ENCODE measurements around the gene HMGN1.

HMGN1 gene

DNA sequence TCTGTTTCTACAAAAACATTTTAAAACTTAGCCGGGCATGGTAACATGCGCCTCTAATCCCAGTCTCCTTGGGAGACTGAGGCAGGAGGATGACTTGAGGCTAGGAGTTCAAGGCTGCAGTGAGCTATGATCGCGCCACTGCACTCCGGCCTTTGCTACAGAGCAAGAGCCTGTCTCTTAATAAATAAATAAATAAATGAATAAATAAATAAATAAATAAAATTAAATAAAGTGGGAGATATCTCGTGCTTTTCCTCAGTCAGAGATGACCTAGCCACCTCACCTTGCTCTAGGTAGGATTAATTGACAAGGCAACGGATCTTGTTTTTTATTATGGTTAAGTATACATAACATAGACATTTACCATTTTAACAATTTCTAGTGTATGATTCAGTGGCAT, 21.2 kb downstream of the HMGN1 start:
- DNase-seq, result no peak

- DNase-seq, result no peak
Observed at GRCh38 chr21:39326607-39327307, 22.1 kb downstream of the HMGN1 start.

DNA sequence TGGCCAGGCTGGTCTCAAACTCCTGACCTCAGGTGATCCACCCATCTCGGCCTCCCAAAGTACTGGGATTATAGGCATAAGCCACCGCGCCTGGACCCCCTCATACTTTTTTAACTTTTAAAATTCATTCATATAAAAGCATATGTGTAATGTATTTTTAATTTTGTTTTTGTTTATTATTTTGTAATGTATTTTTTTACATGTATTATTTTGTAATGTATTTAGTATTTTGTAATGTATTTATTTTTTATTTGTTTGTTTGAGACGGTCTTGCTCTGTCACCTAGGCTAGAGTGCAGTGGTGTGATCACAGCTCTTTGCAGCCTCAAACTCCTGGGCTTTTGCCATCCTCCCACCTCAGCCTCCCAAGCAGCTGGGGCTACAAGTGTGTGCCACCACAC, 23.4 kb downstream of the HMGN1 start:
- DNase-seq, result no peak

DNA sequence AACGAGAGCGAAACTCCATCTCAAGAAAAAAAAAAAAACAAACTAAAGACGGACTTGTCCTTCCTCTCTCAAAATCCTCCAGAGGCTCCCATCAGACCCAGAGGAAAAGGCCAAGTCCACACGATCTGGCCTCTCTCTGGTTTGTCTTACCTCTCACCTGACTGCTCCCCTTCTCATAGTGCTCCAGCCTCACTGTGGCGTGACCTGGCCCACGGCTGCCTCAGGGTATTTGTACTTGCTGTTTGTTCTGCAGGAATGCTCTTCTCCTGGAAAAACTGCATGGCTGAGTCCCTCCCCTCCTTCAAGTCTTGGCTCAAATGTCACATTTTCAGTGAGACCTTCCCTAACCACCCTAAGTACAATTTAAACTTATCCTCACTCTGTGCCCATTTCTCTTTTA, 27.5 kb downstream of the HMGN1 start:
- DNase-seq, result no peak

GRCh38 chr21:39319814-39320332, 29.0 kb downstream of the HMGN1 start:
- no peak for DNase-seq

DNA sequence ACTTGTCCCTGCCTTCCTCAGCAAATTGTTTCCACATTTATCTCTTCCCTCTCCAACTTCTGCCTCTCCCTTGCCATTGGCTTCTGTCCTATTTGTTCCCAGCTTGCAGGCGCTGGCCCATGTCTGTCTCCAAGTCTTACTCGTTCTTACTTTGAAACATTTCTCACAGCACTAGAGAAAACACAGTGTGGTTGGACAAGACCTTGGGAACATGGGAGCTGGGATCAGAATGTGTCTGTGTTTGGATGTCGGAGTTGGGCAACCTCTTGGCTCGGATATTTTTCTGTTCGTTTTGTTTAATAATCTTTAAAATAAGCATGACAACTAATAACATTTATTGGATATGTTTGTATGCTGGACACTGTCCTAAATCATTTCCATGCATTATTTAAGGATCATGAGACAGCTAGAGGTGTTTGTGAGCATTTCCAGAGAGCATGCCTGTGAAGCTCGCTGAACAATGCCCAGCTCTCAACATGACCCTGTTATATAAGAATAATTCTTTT, 29.6 kb downstream of the HMGN1 start:
- DNase-seq, result no peak

- DNase-seq, result no peak
Observed at GRCh38 chr21:39318091-39318959, 30.6 kb downstream of the HMGN1 start.

DNA sequence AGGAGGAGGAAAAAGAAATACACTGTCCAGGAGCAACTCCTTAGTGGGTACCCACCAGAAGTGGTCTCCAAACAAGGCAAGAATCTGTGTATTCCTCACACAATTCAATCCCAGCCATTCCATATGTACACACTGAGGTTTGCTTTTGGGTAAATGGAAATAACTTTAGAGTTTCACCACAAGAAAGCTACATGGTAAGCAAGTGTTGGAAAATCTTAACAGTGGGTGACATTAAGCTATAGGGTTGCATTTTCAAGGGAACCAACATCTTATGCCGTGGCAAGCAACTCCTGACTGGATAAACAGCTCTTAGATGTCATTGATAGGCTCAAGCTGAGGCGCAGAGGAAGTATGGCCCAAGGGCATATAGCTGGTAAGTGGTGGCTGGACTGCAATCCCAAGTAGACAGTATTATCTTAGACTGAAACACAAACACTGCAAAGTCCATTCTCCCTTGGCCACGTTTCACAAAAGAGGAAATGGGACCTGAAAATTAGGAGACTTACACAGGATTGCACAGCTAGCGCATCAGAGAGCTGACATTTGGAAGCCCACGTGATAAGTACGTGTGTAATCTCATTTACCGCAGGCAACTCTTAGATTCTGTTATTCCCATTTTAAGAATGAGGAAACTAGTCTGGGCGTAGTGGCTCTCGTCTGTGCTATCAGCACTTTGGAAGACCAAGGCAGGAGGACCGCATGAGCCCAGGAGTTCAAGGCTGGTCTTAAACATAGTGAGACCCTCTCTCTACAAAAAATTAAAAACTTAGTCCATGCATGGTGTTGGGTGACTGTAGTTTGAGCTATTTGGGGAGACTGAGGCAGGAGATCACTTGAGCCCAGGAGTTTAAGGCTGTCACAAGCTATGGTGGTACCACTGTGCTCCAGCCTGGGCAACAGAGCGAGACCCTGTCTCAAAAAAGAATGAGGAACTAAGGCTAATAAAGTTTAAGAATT, 31.5 kb downstream of the HMGN1 start:
- DNase-seq, result no peak

DNA sequence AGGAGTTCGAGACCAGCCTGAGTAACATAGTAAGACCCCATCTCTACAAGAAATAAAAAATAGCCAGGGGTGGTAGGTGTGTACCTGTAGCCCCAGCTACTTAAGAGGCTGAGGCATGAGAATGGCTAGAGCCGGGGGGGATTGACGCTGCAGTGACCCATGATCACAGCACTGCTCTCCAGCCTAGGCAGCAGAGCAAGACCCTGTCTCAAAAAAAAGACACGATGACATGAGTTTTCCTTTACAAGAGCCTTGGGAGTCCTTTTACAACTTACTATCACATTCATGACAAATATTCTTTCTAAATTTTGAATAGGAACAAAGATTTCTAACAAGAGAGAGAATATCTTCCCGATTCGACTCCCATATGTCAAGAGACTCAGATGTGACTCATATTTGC, 32.2 kb downstream of the HMGN1 start:
- DNase-seq, result no peak

GRCh38 chr21:39315603-39316445, 33.1 kb downstream of the HMGN1 start:
- DNase-seq, result no peak

GRCh38 chr21:39314143-39315027, 34.5 kb downstream of the HMGN1 start:
- peak; percentile 48 for DNase-seq

GRCh38 chr21:39313571-39314142, 35.2 kb downstream of the HMGN1 start, which contains the start of gene BRWD1:
Gene BRWD1, minus strand, starts transcription at chr21:39313632. Its CDS starts 141 bp downstream, at chr21:39313491.
- DNase-seq, result peak; percentile 78

DNA sequence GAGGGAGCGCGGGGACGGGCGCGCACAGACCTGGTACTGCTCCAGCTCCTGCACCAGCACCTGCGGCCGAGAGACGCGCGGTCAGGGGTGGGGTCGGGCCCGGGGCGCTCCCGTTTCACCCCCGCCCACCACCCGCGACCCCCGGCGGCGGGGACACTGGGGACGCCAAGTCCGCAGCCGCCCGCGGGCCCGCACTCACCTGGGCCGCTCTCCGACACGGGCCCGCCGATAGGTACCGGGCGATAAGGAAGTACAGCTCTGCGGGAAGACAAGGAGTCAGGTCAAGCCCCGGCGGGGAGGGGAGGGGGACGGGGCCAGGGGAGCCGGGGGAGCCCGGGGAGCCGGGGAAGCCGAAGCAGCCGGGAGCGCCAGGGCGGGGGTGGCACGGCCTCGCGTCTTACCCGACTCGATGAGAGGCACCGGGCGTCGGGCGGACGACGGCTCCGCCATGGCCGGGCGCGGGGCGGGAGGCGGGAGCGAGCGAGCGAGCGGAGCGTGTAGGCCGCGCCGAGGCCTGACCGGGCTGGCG, 35.8 kb downstream of the HMGN1 start:
- DNase-seq, result peak; percentile 38

- DNase-seq, result peak; percentile 95
Observed at GRCh38 chr21:39312112-39313041, 36.5 kb downstream of the HMGN1 start.

GRCh38 chr21:39311164-39311563, 37.7 kb downstream of the HMGN1 start:
- DNase-seq, result no peak

DNA sequence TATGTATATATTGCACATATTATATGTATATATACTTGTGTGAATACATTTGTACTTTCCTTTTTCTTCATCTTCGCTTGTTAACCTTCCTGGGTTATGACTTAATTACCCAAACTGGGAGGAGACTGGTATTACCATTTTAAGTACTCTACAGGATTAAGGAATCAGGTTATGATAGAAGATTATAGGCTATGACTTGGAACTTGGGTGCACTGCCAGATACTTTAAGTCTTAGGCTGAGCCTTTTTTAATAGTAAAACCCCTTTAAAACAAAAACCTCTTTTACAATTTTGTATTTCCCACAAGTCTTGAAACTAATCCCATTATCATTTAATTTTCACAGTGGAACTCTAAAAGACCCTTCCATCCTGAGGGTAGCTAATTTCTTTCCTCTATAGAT, 41.4 kb downstream of the HMGN1 start:
- no peak for DNase-seq

DNA sequence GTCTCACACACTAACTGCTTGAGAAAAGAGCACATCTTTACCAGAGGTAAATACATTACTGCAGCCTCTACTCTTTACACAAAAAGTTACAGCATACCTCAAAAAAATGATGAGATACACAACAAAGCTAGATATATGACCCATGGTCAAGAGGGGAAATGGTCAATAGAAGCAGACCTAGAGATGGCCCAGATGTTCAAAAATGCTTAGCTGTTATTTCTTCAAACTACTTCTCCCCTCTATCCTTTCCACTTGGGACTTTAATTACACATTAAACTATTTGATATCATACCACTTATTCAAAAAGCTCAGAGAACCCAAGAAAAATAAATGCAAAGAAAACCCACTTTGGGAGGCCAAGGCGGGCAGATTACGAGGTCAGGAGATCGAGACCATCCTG, 48.3 kb downstream of the HMGN1 start:
- DNase-seq, result no peak

- DNase-seq, result no peak
Observed at GRCh38 chr21:39296891-39297290, 52.0 kb downstream of the HMGN1 start.

Measured in stimulated activated CD4-positive, alpha-beta T cell treated with anti-CD3 and anti-CD28 coated beads, Interleukin-4, amount 100 ng/mL, for 1 hour (primary cell).